GM19099 (cell line): ENCODE results near the gene BLOC1S1.

ENCODE experiments used
- POLR2A ChIP-seq: IDR thresholded peaks from 3 replicates; pipeline ENCODE4 v1.6.1; 2011; ENCODE audit warnings: low read depth; ENCODE audit not compliant: insufficient read length; ENCODE audit errors: extremely low read depth

The BLOC1S1 gene

GRCh38 chr12:55700255-55701018 is 15.4 kb upstream of the BLOC1S1 start:
- no peak for TF ChIP-seq POLR2A

GRCh38 chr12:55702861-55703260 is 13.0 kb upstream of the BLOC1S1 start:
- no peak for TF ChIP-seq POLR2A

- TF ChIP-seq POLR2A: no peak
Observed at GRCh38 chr12:55703288-55703687, 12.6 kb upstream of the BLOC1S1 start.

GRCh38 chr12:55703901-55704761 is 11.7 kb upstream of the BLOC1S1 start:
- TF ChIP-seq POLR2A: no peak

GRCh38 chr12:55704824-55705718 is 10.8 kb upstream of the BLOC1S1 start:
- TF ChIP-seq POLR2A: no peak

- TF ChIP-seq POLR2A: no peak
Observed at GRCh38 chr12:55705782-55706402, 10.0 kb upstream of the BLOC1S1 start.

GRCh38 chr12:55706568-55707218 is 9.2 kb upstream of the BLOC1S1 start:
- no peak for TF ChIP-seq POLR2A

- TF ChIP-seq POLR2A: no peak
Observed at GRCh38 chr12:55707219-55707671, 8.6 kb upstream of the BLOC1S1 start.

GRCh38 chr12:55707841-55708694 is 7.8 kb upstream of the BLOC1S1 start, which contains the start of gene ITGA7:
ITGA7 (minus strand) TSS chr12:55707904; CDS start chr12:55707682, 222 bp downstream.
- no peak for TF ChIP-seq POLR2A

GRCh38 chr12:55708695-55709233 is 7.1 kb upstream of the BLOC1S1 start:
- TF ChIP-seq POLR2A: no peak

GRCh38 chr12:55711786-55712553 is 3.9 kb upstream of the BLOC1S1 start:
- TF ChIP-seq POLR2A: no peak

GRCh38 chr12:55712700-55713415 is 3.0 kb upstream of the BLOC1S1 start:
- TF ChIP-seq POLR2A: no peak

- no peak for TF ChIP-seq POLR2A
Observed at GRCh38 chr12:55713721-55714120, 2.1 kb upstream of the BLOC1S1 start.
